GM06990 (cell line): ENCODE measurements around the gene ARHGEF1.

Experiments
- DNase-seq: peaks from one replicate; pipeline ENCODE4 v3.0.0-alpha.2; 2011; ENCODE audit not compliant: insufficient read length; ENCODE audit errors: extremely low read depth
- H3K27me3 ChIP-seq: replicated peaks from 2 replicates; pipeline ENCODE4 v1.6.0; 2011; ENCODE audit warnings: low read length; ENCODE audit not compliant: control insufficient read depth, insufficient read depth
- H3K36me3 ChIP-seq: 2 replicates; pipeline ENCODE4 v1.5.1; 2011; ENCODE audit warnings: low read length; ENCODE audit not compliant: control insufficient read depth, insufficient read depth
- H3K4me3 ChIP-seq: replicated peaks from 2 replicates; pipeline ENCODE4 v1.5.1; 2011; ENCODE audit warnings: low read depth, mild to moderate bottlenecking, control low read depth, low read length
- CTCF ChIP-seq: IDR thresholded peaks from 2 replicates; pipeline ENCODE4 v1.5.1; 2011; ENCODE audit warnings: low read length, control low read depth, mild to moderate bottlenecking, inconsistent platforms; ENCODE audit not compliant: insufficient read depth, poor library complexity, severe bottlenecking

The ARHGEF1 gene

GRCh38 chr19:41883463-41883820 lies 458 bp downstream of the ARHGEF1 start:
- no peak for TF ChIP-seq CTCF
- DNase-seq: no peak
- Histone ChIP-seq H3K4me3 (peak overlapping the region; percentile 95), H3K27me3 (no peaks in the 10 kb centered on the region), H3K36me3 (peaks cover 12% of the 10 kb centered on the region)

- DNase-seq: peak; percentile 98
- peak; percentile 29 for TF ChIP-seq CTCF
- peaks cover 13% of the 10 kb centered on the region for H3K36me3 ChIP-seq
- no peaks in the 10 kb centered on the region for H3K27me3 ChIP-seq
- H3K4me3 ChIP-seq: peak overlapping the region; percentile 95
Observed at GRCh38 chr19:41883821-41884733, 1.1 kb downstream of the ARHGEF1 start.

DNA sequence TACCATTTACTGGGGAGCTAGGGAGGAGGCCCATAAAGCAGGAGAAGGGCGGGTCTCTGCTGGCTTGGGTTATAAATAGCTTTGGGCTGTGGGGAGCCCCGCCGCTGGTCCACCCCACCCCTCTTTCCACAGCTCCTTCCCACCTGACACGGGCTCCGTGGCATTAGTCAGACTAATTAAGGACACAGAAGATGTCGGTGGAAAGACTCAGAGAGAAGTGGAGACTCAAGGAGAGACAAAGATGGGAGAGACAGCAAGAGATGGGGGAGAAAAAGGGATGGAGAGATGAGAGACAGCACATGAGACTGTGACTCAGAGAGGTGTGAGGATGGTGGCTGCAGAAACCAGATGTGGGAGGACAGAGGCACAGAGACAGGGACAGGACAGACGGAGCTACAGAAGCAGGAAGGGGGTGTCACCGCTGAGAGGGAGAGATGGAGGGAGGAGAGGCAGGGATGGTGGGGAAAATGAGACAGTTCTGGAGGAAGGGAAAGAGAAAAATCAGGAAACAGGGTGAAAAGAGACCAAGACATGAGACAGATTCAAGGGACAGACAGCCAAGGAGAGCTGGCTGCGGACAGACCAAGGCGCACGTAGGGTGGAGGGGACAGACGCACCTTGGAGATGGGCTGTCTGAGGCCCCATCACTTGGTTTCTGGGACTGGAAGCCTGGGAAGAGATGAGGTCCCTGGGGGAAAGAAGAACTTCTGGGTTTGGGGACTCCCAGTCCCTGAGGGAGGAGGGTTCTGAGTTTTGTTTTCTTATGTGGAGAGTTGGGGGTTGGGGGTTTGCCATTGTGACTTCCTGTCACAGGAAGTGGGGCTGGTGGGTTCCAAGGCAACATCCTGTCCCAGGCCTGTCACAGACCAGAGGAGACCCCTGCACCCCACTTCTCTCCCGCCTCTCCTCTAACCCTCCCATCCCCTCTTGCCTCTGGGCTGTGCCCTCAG lies 4.1 kb downstream of the ARHGEF1 start:
- DNase-seq: peak; percentile 61
- TF ChIP-seq CTCF: no peak
- Histone ChIP-seq H3K4me3 (peak overlapping the region; percentile 64), H3K27me3 (no peaks in the 10 kb centered on the region), H3K36me3 (peaks cover 14% of the 10 kb centered on the region)

DNA sequence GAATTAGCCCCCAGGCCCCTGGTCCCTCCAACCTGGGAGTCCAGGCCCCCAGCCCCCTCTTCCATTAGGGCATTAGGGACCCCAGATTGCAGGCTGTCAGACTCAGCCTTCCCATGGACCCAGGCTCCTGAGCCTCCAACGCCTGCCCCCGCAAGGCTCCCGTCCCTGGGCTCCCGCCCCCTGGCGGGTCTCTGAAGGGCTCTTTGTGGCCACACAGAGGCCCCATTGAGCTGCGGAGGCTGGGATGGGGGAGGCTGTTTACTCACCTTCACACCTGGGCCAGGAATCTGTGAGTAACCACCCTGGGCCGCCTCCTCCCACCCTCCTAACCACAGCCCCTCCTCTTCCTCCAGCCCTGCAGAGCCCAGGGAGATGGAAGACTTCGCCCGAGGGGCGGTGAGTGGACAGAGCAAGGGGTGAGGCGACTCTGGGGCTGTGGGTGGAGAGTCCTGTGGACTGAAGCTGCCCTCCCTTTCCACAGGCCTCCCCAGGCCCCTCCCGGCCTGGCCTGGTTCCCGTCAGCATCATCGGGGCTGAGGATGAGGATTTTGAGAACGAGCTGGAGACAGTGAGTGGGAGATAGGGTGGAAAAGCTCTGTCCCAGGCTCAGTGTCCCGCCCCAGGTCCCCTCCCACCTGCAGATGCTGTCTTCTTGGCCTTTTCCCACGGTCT lies 4.9 kb downstream of the ARHGEF1 start:
- peak; percentile 58 for TF ChIP-seq CTCF
- Histone ChIP-seq H3K36me3 (peaks cover 22% of the 10 kb centered on the region), H3K27me3 (no peaks in the 10 kb centered on the region), H3K4me3 (peak overlapping the region; percentile 64)
- peak; percentile 58 for DNase-seq

DNA sequence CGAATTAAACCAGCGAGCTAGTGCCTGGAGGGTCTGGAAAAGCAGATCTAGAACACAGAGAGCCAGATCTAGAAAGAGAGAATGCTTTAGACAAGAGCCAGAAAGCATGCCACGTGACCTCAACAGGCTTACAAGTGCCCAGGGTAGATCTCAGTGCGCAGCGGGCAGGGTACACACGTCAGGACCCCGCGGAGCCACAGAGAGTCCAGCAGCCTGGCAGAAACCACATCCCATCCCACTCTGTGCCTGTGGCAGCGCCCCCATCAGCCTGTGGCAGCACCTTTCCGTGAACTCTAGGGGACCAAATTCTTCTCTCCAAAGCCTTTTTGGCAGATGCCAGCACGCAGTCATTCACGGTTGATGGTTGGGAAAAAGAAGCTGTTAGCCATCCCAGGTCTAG lies 5.9 kb downstream of the ARHGEF1 start:
- no peaks in the 10 kb centered on the region for H3K27me3 ChIP-seq
- DNase-seq: no peak
- no peak overlapping the region for H3K4me3 ChIP-seq
- TF ChIP-seq CTCF: no peak
- peaks cover 22% of the 10 kb centered on the region for H3K36me3 ChIP-seq
